H1 (cell line): Measurements from ENCODE around the gene LMBR1. TPM values are rescaled to one million over a fixed set of nuclear protein-coding genes. Genes with fewer than 3 reads are reported as not detected.

Experiments used
- BRCA1 ChIP-seq: IDR thresholded peaks from 2 replicates; pipeline ENCODE4 v1.6.1; 2012; ENCODE audit warnings: low read depth, low read length, improper control_type of control experiment
- EGR1 ChIP-seq: IDR thresholded peaks from 2 replicates; pipeline ENCODE4 v1.6.1; 2011; ENCODE audit warnings: low read depth, low read length, borderline replicate concordance
- KDM1A ChIP-seq: fragments of 200-600, 300-600 bp; sonication (generic); IDR thresholded peaks from 2 replicates; pipeline ENCODE4 v1.7.1; 2016; ENCODE audit warnings: mild to moderate bottlenecking, low read length, borderline replicate concordance
- MAFK ChIP-seq: IDR thresholded peaks from 2 replicates; pipeline ENCODE4 v1.6.1; 2012; ENCODE audit warnings: low read depth, mild to moderate bottlenecking, improper control_type of control experiment, low read length
- SAP30 ChIP-seq: fragments of 300-600 bp; sonication (generic); IDR thresholded peaks from 2 replicates; pipeline ENCODE4 v1.7.1; 2012; ENCODE audit warnings: low read length, moderate library complexity, mild to moderate bottlenecking, inconsistent platforms; ENCODE audit not compliant: insufficient read depth, insufficient replicate concordance
- SIN3A ChIP-seq, 2 experiments: IDR thresholded peaks in 1 of 2; conservative IDR thresholded peaks in 1 of 2; 2 replicates each; pipeline ENCODE4 v1.6.1; 2011 to 2012; ENCODE audit warnings: low read length in 2 of 2, improper control_type of control experiment in 1 of 2, low read depth in 1 of 2, mild to moderate bottlenecking in 1 of 2
- SP1 ChIP-seq: IDR thresholded peaks from 2 replicates; pipeline ENCODE4 v1.6.1; 2011; ENCODE audit warnings: low read depth, low read length
- polyA plus RNA-seq, 7 experiments: library from polyadenylated mRNA; depleted of rRNA in 3 of 7; stranded (reverse) in 5 of 7; unstranded in 2 of 7; fragments of >200 nt in 5 of 7; fragments of 200-250 nt in 2 of 7; gene quantifications; 1 replicate in 5 of 7; 2 replicates in 1 of 7; 4 replicates in 1 of 7; pipeline versions ENCODE4 v1.2.1 to v1.2.3, GENCODE V29; 2011 to 2013; ENCODE audit warnings: missing spikeins in 2 of 7, mixed read lengths in 2 of 7
- total RNA-seq: library from RNA; stranded (reverse); fragmentation: NEBNext Ultra II Directional; extraction: Animal tissue kit (Norgen Biotek cat#: 25700); gene quantifications from 2 replicates; pipeline ENCODE4 v1.2.1, GENCODE V29; 2021

Gene LMBR1
- total and polyA plus RNA-seq, 2 of the 8 experiments (the other 6 are each of a cell fraction or from before 2014, with no cell fraction given) = 15.1 to 70.4 TPM

GRCh38 chr7:156881679-156882078 lies 11.3 kb downstream of the LMBR1 start (continued):
- no peak for TF ChIP-seq SAP30
- no peak for TF ChIP-seq BRCA1
- no peak for TF ChIP-seq KDM1A
- no peak for TF ChIP-seq EGR1
- TF ChIP-seq MAFK = no peak
- no peak for TF ChIP-seq SIN3A (conservative IDR thresholded peaks at IDR 0.05 in 1 of 2, IDR thresholded peaks at IDR 0.05 in 1 of 2; ENCODE audit: low read depth in 1 of 2, low read length in 2 of 2)
- no peak for TF ChIP-seq SP1
